Measurements from ENCODE around the gene ELAVL1. TPM values are rescaled to one million over a fixed set of nuclear protein-coding genes. Genes with fewer than 3 reads are reported as not detected.

Gene ELAVL1
- total and polyA plus RNA-seq, 2 of the 13 experiments (the other 11 are each of a cell fraction or from before 2014, with no cell fraction given): 27.9 to 38.4 TPM

GRCh38 chr19:8005534-8006256, at the start of gene ELAVL1 (continued):
- peak; percentile 54; the same call in 1 of the 2 replicates for TF ChIP-seq ZNF609 (CRISPR knock-in tag; IDR thresholded peaks at IDR 0.05; ENCODE audit: borderline replicate concordance)
- TF ChIP-seq HINFP (CRISPR knock-in tag; IDR thresholded peaks at IDR 0.05; ENCODE audit: low read depth): no peak
- TF ChIP-seq THAP8 (CRISPR knock-in tag; IDR thresholded peaks at IDR 0.05; ENCODE audit: borderline replicate concordance): no peak
- no peak for TF ChIP-seq PTBP1 (IDR thresholded peaks at IDR 0.05; ENCODE audit: low read depth, low read length, poor library complexity, severe bottlenecking)
- TF ChIP-seq MAX (IDR thresholded peaks at IDR 0.05): peak; percentile 70; the same call in 1 of the 2 replicates
- no peak for TF ChIP-seq ZNF761 (CRISPR knock-in tag; conservative IDR thresholded peaks at IDR 0.05)
- TF ChIP-seq ZNF33A (CRISPR knock-in tag; IDR thresholded peaks at IDR 0.05; ENCODE audit: borderline replicate concordance): no peak
- no peak for TF ChIP-seq PRMT3 (CRISPR knock-in tag; IDR thresholded peaks at IDR 0.05; ENCODE audit: borderline replicate concordance, low read depth)
- no peak for TF ChIP-seq ZSCAN30 (CRISPR knock-in tag; IDR thresholded peaks at IDR 0.05)
- TF ChIP-seq ZNF773 (CRISPR knock-in tag; IDR thresholded peaks at IDR 0.05; ENCODE audit: borderline replicate concordance): no peak
- TF ChIP-seq TSC22D2 (CRISPR knock-in tag; IDR thresholded peaks at IDR 0.05; ENCODE audit: borderline replicate concordance): no peak
- no peak for TF ChIP-seq ZNF501 (CRISPR knock-in tag; IDR thresholded peaks at IDR 0.05)
- TF ChIP-seq ZSCAN20 (CRISPR knock-in tag; IDR thresholded peaks at IDR 0.05; ENCODE audit: borderline replicate concordance): peak; percentile 59; the same call in 1 of the 2 replicates
- TF ChIP-seq E2F1 (CRISPR knock-in tag; IDR thresholded peaks at IDR 0.05): peak; percentile 25; the same call in 1 of the 2 replicates
- TF ChIP-seq IRF9 (CRISPR knock-in tag; IDR thresholded peaks at IDR 0.05; ENCODE audit: borderline replicate concordance): peak; percentile 48; the same call in 1 of the 2 replicates
- TF ChIP-seq ZNF510 (CRISPR knock-in tag; IDR thresholded peaks at IDR 0.05; ENCODE audit: low read depth): no peak
- no peak for TF ChIP-seq SRF (IDR thresholded peaks at IDR 0.05; ENCODE audit: low read depth, low read length)
- TF ChIP-seq TOPORS (CRISPR knock-in tag; IDR thresholded peaks at IDR 0.05): no peak
- peak; percentile 39; the same call in 1 of the 2 replicates for TF ChIP-seq ERF (CRISPR knock-in tag; IDR thresholded peaks at IDR 0.05)
